K562 (cell line): ENCODE measurements around the gene PDK1. TPM values are rescaled to one million over a fixed set of nuclear protein-coding genes. Genes with fewer than 3 reads are reported as not detected.

ENCODE experiments used
- ATAC-seq: fragments of 200-7000 bp; cut with Tn5 transposase; 3 replicates; pipeline ENCODE4 v1.9.1; 2020; ENCODE audit warnings: moderate library complexity
- BruUV-seq: library from RNA; stranded (reverse); fragments of 400-500 nt; replicated peaks from 2 replicates; lab custom pipeline; 2021; lab: Mats Ljungman, UMichigan
- CTCF ChIA-PET: fragments of 300-600 bp; formaldehyde crosslinking; extraction: SDS; loops from one replicate; lab custom pipeline; 2021; ENCODE audit warnings: low intra/inter-chr PET ratio; lab: Yijun Ruan, JAX
- POLR2A ChIA-PET: fragments of 300-600, 350-650 bp; sonication (Branson Sonifier 250); formaldehyde crosslinking; extraction: SDS; loops from one replicate; lab custom pipeline; 2021; ENCODE audit warnings: antibody characterized with exemption, inconsistent platforms; lab: Yijun Ruan, JAX
- DNase-seq, 4 experiments: peaks; one replicate each; pipeline versions ENCODE4 v3.0.0 to v3.0.0-alpha.2; 2011 to 2018; ENCODE audit warnings: low spot score in 3 of 4, mixed read lengths in 3 of 4; ENCODE audit errors: extremely low read depth in 1 of 4
- FAIRE-seq: peaks from 2 replicates; lab custom pipeline; 2011; peaks lifted over from hg19 to GRCh38; lab: Jason Lieb, UNC
- H2AFZ ChIP-seq: 2 replicates; pipeline ENCODE4 v1.6.0; 2011; ENCODE audit warnings: low read depth, low read length, control low read depth, inconsistent platforms
- H3K27ac ChIP-seq: fragments of 200-600 bp; 3 replicates; pipeline ENCODE4 v1.8.0; 2011; ENCODE audit warnings: low read depth, mild to moderate bottlenecking, control low read depth, inconsistent platforms, low read length, moderate library complexity, mixed read lengths; ENCODE audit errors: extremely low read depth
- H3K27me3 ChIP-seq, 2 experiments: fragments of 300-600 bp in 1 of 2; 2 replicates in 1 of 2; 3 replicates in 1 of 2; pipeline versions ENCODE4 v1.6.0 to v1.8.0; 2011; ENCODE audit warnings: inconsistent platforms in 2 of 2, low read length in 2 of 2, mild to moderate bottlenecking in 1 of 2, mixed read lengths in 1 of 2, moderate library complexity in 1 of 2; ENCODE audit not compliant: control insufficient read depth in 2 of 2, insufficient read depth in 2 of 2
- H3K36me3 ChIP-seq: fragments of 300-600 bp; 3 replicates; pipeline ENCODE4 v1.8.0; 2011; ENCODE audit warnings: mild to moderate bottlenecking, low read length, inconsistent platforms; ENCODE audit not compliant: control insufficient read depth, insufficient read depth
- H3K4me1 ChIP-seq, 2 experiments: fragments of 200-600 bp in 1 of 2; replicated peaks in 1 of 2; 2 replicates in 1 of 2; 3 replicates in 1 of 2; pipeline versions ENCODE4 v1.5.1 to v1.8.0; 2011; ENCODE audit warnings: inconsistent platforms in 2 of 2, low read length in 2 of 2, mild to moderate bottlenecking in 1 of 2, mixed read lengths in 1 of 2, moderate library complexity in 1 of 2; ENCODE audit not compliant: control insufficient read depth in 2 of 2, insufficient read depth in 2 of 2
- H3K4me2 ChIP-seq: 2 replicates; pipeline ENCODE4 v1.6.1; 2011; ENCODE audit warnings: low read length, control low read depth, inconsistent platforms, mixed read lengths; ENCODE audit not compliant: insufficient read depth
- H3K4me3 ChIP-seq: fragments of 200-600 bp; sonication (generic), shearing (Covaris generic); 2 replicates; pipeline ENCODE4 v1.5.1; 2016; ENCODE audit warnings: control low read depth, inconsistent platforms
- H3K79me2 ChIP-seq: fragments of 200-600 bp; 3 replicates; pipeline ENCODE4 v1.8.0; 2011; ENCODE audit warnings: low read length, inconsistent platforms; ENCODE audit not compliant: control insufficient read depth, insufficient read depth
- H3K9ac ChIP-seq, 2 experiments: 2 replicates each; pipeline versions ENCODE4 v1.6.0 to v1.6.1; 2011; ENCODE audit warnings: low read depth in 2 of 2, low read length in 2 of 2, control low read depth in 1 of 2, inconsistent platforms in 1 of 2, mild to moderate bottlenecking in 1 of 2, mixed read lengths in 1 of 2; ENCODE audit not compliant: insufficient read depth in 1 of 2
- H3K9me1 ChIP-seq: one replicate; pipeline ENCODE4 v1.6.0; 2011; ENCODE audit warnings: inconsistent platforms, mild to moderate bottlenecking, low read length, moderate library complexity; ENCODE audit not compliant: control insufficient read depth, insufficient read depth
- H3K9me3 ChIP-seq: replicated peaks from 2 replicates; pipeline ENCODE4 v1.5.1; 2011; ENCODE audit warnings: low read depth, low read length, inconsistent platforms; ENCODE audit not compliant: control insufficient read depth, insufficient read depth
- H4K20me1 ChIP-seq: replicated peaks from 2 replicates; pipeline ENCODE4 v1.6.1; 2011; ENCODE audit warnings: low read length, inconsistent platforms, mixed read lengths; ENCODE audit not compliant: control insufficient read depth, insufficient read depth
- ADNP ChIP-seq: fragments of 200-800 bp; sonication (Bioruptor generic); IDR thresholded peaks from 2 replicates; pipeline ENCODE4 v1.6.1; 2016; ENCODE audit warnings: missing genetic modification characterization, missing compliant biosample characterization
- KDM2B ChIP-seq: fragments of 250-450 bp; sonication (Bioruptor Pico); IDR thresholded peaks from 2 replicates; pipeline ENCODE4 v1.8.0; 2021; ENCODE audit warnings: mild to moderate bottlenecking, moderate library complexity
- KDM5B ChIP-seq: fragments of 200-600 bp; sonication (generic); IDR thresholded peaks from 2 replicates; pipeline ENCODE4 v1.6.1; 2012; ENCODE audit warnings: low read depth, mild to moderate bottlenecking, moderate library complexity, low read length, control low read depth, inconsistent platforms; ENCODE audit not compliant: insufficient replicate concordance
- MECOM ChIP-seq: fragments of 250-450 bp; sonication (Bioruptor Pico); IDR thresholded peaks from 2 replicates; pipeline ENCODE4 v1.8.0; 2022; ENCODE audit warnings: inconsistent platforms
- NELFE ChIP-seq: IDR thresholded peaks from 2 replicates; pipeline ENCODE4 v1.6.1; 2011; ENCODE audit warnings: mild to moderate bottlenecking; ENCODE audit not compliant: insufficient read depth, insufficient read length
- SETDB1 ChIP-seq: IDR thresholded peaks from one replicate; pipeline ENCODE4 v1.6.1; 2012; ENCODE audit warnings: low read length, control low read depth, inconsistent platforms
- TAF1 ChIP-seq: IDR thresholded peaks from 2 replicates; pipeline ENCODE4 v1.6.1; 2011; ENCODE audit warnings: mild to moderate bottlenecking, low read length, moderate library complexity; ENCODE audit not compliant: insufficient read depth, control insufficient read depth, severe bottlenecking; ENCODE audit errors: extremely low read depth
- TCF7L2 ChIP-seq: fragments of 150-350 bp; IDR thresholded peaks from 2 replicates; pipeline ENCODE4 v1.6.1; 2016; ENCODE audit warnings: low read depth, mild to moderate bottlenecking, low read length, moderate library complexity
- TGIF2 ChIP-seq: sonication (generic); formaldehyde crosslinking; IDR thresholded peaks from 2 replicates; pipeline ENCODE4 v1.8.1; 2022; ENCODE audit warnings: mild to moderate bottlenecking, missing genetic modification reagents, moderate library complexity
- YBX1 ChIP-seq: fragments of 450-650 bp; IDR thresholded peaks from 2 replicates; pipeline ENCODE4 v1.7.1; 2016; ENCODE audit warnings: mild to moderate bottlenecking
- ZC3H4 ChIP-seq: sonication (generic); formaldehyde crosslinking; IDR thresholded peaks from 2 replicates; pipeline ENCODE4 v1.9.0; 2021; ENCODE audit warnings: missing genetic modification reagents, borderline replicate concordance
- ZNF263 ChIP-seq: sonication (generic); formaldehyde crosslinking; IDR thresholded peaks from 2 replicates; pipeline ENCODE4 v1.8.0; 2022; ENCODE audit warnings: mild to moderate bottlenecking, missing genetic modification reagents, borderline replicate concordance
- ZNF431 ChIP-seq: sonication (generic); formaldehyde crosslinking; IDR thresholded peaks from 2 replicates; pipeline ENCODE4 v1.8.0; 2022; ENCODE audit warnings: mild to moderate bottlenecking, missing genetic modification reagents
- in situ Hi-C: fragments of 300-500 bp; cut with MboI; formaldehyde crosslinking; loops from 4 replicates; pipeline ENCODE4 v1.15.0; 2018; ENCODE audit warnings: inconsistent platforms, mixed read lengths
- intact Hi-C: fragments of 100-400 bp; cut with micrococcal nuclease; formaldehyde crosslinking; loops from 2 replicates; pipeline ENCODE4 v1.14.2; 2022
- polyA plus RNA-seq, 8 experiments: library from polyadenylated mRNA; depleted of rRNA in 4 of 8; stranded (reverse) in 5 of 8; unstranded in 3 of 8; fragments of >200 nt; fragmentation: Nextera tagmentation in 2 of 8; fragmentation: Illumina TruSeq in 1 of 8; extraction: Ambion mirVana in 2 of 8; extraction: Trizol in 1 of 8; gene quantifications; 2 replicates each; pipeline versions ENCODE4 v1.2.1 to v1.2.3, GENCODE V29; 2011 to 2014; ENCODE audit warnings: inconsistent platforms in 1 of 8, missing spikeins in 1 of 8
- total RNA-seq, 7 experiments: library from RNA; depleted of rRNA in 6 of 7; stranded (reverse); fragments of >200 nt in 6 of 7; fragmentation: Illumina TruSeq in 2 of 7; extraction: Trizol in 2 of 7; gene quantifications; 2 replicates each; pipeline versions ENCODE4 v1.2.1 to v1.2.3, GENCODE V29; 2011 to 2021; ENCODE audit warnings: low replicate concordance in 1 of 7
- TF ChIP-seq, protein P1 (sequence below): fragments of 250-450 bp; sonication (Bioruptor Pico); IDR thresholded peaks from 2 replicates; pipeline ENCODE4 v1.4.0; 2020
- TF ChIP-seq, protein P2 (sequence below): fragments of 450-650 bp; formaldehyde crosslinking; IDR thresholded peaks from 2 replicates; pipeline ENCODE4 v1.4.0; 2022; ENCODE audit warnings: mild to moderate bottlenecking, moderate library complexity
- TF ChIP-seq, protein P3 (sequence below): sonication (generic); formaldehyde crosslinking; IDR thresholded peaks from 2 replicates; pipeline ENCODE4 v1.8.1; 2023; ENCODE audit warnings: mild to moderate bottlenecking, missing genetic modification reagents

The PDK1 gene
- total and polyA plus RNA-seq, 9 of the 15 experiments (the other 6 are each of a cell fraction or from before 2014, with no cell fraction given): 3.5 to 176 (median 13.9) TPM

DNA sequence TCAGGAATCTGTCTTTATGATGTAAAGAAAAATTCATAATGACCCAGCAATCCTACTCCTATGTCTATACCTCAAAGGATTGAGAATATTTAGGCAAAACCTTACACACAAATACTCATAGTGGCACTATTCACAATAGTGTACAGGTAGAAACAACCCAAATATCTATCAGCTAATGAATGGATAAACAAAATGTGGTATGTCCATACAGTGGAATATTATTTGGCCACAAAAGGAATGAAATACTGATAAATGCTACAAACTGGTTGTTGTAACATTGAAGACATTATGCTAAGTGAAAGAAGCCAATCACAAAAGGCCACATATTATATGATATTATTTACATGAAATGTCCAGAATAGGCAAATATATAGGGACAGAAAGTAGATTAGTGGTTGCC lies 24.7 kb downstream of the PDK1 start:
- BruUV-seq: no TSS peak
- POLR2A ChIA-PET: interaction anchor here (1.0 to 2.0 kb wide), 4 partner anchors 9 to 97 kb away, joined by 3 to 9 read pairs (median 4); no protein-coding TSS in a partner anchor
- H2AFZ ChIP-seq: no peak overlapping the region
- in situ Hi-C loops: no loop called here
- H3K27ac ChIP-seq: no peak overlapping the region
- H3K27me3 ChIP-seq: no peaks in the 10 kb centered on the region
- CTCF ChIA-PET: no interaction called here
- no peak overlapping the region for H3K4me2 ChIP-seq
- no peak for TF ChIP-seq TGIF2 (CRISPR knock-in tag)
- TF ChIP-seq SETDB1: no peak
- TF ChIP-seq KDM2B (CRISPR knock-in tag): no peak
- no peak for TF ChIP-seq TAF1
- TF ChIP-seq, protein P1, sequence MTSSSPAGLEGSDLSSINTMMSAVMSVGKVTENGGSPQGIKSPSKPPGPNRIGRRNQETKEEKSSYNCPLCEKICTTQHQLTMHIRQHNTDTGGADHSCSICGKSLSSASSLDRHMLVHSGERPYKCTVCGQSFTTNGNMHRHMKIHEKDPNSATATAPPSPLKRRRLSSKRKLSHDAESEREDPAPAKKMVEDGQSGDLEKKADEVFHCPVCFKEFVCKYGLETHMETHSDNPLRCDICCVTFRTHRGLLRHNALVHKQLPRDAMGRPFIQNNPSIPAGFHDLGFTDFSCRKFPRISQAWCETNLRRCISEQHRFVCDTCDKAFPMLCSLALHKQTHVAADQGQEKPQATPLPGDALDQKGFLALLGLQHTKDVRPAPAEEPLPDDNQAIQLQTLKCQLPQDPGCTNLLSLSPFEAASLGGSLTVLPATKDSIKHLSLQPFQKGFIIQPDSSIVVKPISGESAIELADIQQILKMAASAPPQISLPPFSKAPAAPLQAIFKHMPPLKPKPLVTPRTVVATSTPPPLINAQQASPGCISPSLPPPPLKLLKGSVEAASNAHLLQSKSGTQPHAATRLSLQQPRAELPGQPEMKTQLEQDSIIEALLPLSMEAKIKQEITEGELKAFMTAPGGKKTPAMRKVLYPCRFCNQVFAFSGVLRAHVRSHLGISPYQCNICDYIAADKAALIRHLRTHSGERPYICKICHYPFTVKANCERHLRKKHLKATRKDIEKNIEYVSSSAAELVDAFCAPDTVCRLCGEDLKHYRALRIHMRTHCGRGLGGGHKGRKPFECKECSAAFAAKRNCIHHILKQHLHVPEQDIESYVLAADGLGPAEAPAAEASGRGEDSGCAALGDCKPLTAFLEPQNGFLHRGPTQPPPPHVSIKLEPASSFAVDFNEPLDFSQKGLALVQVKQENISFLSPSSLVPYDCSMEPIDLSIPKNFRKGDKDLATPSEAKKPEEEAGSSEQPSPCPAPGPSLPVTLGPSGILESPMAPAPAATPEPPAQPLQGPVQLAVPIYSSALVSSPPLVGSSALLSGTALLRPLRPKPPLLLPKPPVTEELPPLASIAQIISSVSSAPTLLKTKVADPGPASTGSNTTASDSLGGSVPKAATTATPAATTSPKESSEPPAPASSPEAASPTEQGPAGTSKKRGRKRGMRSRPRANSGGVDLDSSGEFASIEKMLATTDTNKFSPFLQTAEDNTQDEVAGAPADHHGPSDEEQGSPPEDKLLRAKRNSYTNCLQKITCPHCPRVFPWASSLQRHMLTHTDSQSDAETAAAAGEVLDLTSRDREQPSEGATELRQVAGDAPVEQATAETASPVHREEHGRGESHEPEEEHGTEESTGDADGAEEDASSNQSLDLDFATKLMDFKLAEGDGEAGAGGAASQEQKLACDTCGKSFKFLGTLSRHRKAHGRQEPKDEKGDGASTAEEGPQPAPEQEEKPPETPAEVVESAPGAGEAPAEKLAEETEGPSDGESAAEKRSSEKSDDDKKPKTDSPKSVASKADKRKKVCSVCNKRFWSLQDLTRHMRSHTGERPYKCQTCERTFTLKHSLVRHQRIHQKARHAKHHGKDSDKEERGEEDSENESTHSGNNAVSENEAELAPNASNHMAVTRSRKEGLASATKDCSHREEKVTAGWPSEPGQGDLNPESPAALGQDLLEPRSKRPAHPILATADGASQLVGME (CRISPR knock-in tag): no peak
- TF ChIP-seq ADNP: no peak
- no peak for TF ChIP-seq TCF7L2
- no peak for TF ChIP-seq YBX1
- no peak for TF ChIP-seq KDM5B
- TF ChIP-seq, protein P2, sequence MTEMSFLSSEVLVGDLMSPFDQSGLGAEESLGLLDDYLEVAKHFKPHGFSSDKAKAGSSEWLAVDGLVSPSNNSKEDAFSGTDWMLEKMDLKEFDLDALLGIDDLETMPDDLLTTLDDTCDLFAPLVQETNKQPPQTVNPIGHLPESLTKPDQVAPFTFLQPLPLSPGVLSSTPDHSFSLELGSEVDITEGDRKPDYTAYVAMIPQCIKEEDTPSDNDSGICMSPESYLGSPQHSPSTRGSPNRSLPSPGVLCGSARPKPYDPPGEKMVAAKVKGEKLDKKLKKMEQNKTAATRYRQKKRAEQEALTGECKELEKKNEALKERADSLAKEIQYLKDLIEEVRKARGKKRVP (CRISPR knock-in tag): no peak
- TF ChIP-seq MECOM (CRISPR knock-in tag): no peak
- TF ChIP-seq ZNF263: no peak
- no peak for TF ChIP-seq NELFE
- TF ChIP-seq, protein P3, sequence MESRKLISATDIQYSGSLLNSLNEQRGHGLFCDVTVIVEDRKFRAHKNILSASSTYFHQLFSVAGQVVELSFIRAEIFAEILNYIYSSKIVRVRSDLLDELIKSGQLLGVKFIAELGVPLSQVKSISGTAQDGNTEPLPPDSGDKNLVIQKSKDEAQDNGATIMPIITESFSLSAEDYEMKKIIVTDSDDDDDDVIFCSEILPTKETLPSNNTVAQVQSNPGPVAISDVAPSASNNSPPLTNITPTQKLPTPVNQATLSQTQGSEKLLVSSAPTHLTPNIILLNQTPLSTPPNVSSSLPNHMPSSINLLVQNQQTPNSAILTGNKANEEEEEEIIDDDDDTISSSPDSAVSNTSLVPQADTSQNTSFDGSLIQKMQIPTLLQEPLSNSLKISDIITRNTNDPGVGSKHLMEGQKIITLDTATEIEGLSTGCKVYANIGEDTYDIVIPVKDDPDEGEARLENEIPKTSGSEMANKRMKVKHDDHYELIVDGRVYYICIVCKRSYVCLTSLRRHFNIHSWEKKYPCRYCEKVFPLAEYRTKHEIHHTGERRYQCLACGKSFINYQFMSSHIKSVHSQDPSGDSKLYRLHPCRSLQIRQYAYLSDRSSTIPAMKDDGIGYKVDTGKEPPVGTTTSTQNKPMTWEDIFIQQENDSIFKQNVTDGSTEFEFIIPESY (CRISPR knock-in tag): no peak
- no peak for TF ChIP-seq ZC3H4
- no peak for TF ChIP-seq ZNF431 (CRISPR knock-in tag)
- no peaks in the 10 kb centered on the region for H3K4me1 ChIP-seq
- peaks cover 50% of the 10 kb centered on the region for H3K36me3 ChIP-seq
- DNase-seq (no peak), FAIRE-seq (no peak), ATAC-seq (no peak)
- peaks cover 32% of the 10 kb centered on the region for H3K79me2 ChIP-seq
- intact Hi-C loops: no loop called here
- H3K9me1 ChIP-seq: no peaks in the 10 kb centered on the region
- no peaks in the 10 kb centered on the region for H4K20me1 ChIP-seq
- H3K9ac ChIP-seq: no peak overlapping the region
- H3K9me3 ChIP-seq: peaks cover 25% of the 10 kb centered on the region
- no peak overlapping the region for H3K4me3 ChIP-seq
